HG03064 (cell line): ENCODE measurements around the gene TBC1D22A.

Source experiments
- ATAC-seq: cut with Tn5 transposase; IDR thresholded peaks from one replicate; pipeline ENCODE4 v1.9.1; 2021; ENCODE audit warnings: low read depth; ENCODE audit not compliant: unreplicated experiment

TBC1D22A gene

DNA sequence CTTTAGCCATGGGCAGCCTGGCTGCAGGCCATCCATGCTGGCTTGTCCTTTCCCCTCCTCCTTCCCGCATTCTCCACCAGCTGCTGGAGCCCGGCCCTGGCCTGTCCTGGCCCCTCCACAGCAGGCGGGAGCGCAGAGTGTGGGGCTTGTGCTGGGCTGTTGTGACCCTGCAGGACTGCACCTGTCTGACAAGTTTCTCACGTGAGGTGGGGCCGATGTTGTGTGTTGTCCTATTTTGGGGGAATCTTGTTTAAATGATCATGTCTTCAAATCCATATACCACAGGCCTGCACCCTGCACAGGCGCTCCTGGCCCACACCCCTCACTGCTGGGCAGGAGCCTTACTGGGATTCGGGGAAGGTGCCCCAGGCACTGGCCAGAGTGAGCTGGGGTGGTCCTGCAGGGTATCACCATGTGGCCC lies 30.4 kb downstream of the TBC1D22A start:
- ATAC-seq = no peak

GRCh38 chr22:46793497-46793896 lies 31.0 kb downstream of the TBC1D22A start:
- no peak for ATAC-seq

DNA sequence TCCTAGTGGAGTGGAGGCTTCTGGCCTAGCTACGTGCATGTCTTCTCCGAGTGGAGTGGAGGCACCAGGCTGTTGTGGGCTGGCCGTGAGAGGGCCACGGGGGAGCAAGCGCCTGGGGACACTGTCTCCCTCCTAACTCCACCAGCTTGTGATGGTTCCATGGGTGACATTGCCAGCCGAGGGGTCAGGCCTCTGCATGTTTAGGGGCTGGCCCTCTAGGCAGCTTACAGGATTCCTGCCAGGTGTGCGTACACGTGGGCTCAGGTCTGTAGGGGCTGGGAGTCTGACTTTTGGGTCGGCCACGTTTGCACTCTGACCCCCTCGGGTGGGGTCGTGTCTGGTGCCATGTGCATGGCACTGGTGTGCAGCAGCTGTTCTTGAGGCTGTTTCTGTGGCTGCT lies 31.6 kb downstream of the TBC1D22A start:
- no peak for ATAC-seq

DNA sequence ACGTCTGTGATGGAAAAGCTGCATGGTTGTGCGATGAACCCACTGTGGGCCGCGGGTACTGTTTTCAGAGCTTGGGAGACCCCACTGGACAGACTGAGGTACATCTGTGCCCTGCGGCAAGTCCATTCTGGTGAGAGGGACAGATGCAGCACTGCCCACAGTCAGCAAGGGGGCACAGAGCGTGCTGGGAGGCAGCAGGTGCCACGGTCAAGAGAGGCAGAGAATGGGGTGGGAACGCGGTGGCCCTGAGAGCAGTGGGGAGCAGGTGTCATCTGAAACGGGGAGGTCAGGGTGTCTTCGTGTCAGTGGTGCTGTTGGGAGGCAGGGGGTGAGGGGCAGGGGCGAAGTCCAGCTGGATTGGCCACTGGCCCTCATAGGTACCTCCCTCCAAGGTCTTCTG lies 32.0 kb downstream of the TBC1D22A start:
- ATAC-seq = no peak

- no peak for ATAC-seq
These were observed 32.7 kb downstream of the TBC1D22A start for GRCh38 chr22:46795140-46795539.

- no peak for ATAC-seq
These were observed 33.6 kb downstream of the TBC1D22A start for GRCh38 chr22:46795845-46796565.

DNA sequence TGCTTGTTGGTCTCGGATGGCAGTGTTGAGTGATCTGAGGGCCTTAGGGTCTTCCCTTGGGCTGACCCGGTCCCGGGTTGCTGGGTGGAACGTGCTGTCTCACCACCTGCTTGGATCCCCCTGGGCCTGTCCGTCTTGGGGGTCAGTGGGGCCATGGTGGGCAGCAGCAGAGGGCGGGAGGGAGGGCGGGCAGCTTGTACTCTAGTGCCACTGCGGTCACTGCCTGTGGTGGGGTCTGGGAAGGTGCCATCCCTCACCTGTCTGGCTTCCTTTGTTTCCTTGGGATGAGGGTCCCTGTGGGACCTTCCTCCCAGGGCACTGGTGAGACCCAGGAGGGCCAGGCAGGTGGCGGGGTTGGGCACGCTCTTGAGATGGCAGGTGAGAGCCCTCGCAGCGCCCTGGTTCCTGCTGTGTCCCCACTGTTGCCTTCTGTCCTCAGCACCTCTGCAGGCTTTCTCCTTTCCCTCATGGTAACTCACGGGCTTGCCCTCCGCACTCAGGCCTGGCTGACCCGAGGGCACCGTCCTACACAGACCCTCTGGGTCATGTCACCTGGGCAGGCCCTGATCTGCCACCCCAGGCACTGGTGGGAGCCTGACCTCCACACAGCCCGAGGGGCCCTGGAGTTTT lies 34.2 kb downstream of the TBC1D22A start:
- no peak for ATAC-seq

GRCh38 chr22:46797355-46797754 lies 34.9 kb downstream of the TBC1D22A start:
- ATAC-seq = no peak

DNA sequence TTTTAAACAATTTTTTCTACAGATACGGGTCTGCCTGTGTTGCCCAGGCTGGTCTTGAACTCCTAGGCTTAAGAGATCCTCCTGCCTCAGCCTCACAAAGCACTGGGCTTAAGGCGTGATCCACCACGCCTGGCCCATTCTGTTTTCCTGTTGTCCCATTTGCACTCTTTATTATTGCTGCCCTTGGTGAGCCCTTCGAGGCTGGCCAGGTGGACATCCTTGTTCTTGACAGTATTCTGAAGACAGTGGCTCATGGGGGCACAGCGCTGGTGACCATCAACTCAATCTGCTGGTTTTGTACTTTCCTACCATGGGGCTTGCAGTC lies 35.6 kb downstream of the TBC1D22A start:
- no peak for ATAC-seq

DNA sequence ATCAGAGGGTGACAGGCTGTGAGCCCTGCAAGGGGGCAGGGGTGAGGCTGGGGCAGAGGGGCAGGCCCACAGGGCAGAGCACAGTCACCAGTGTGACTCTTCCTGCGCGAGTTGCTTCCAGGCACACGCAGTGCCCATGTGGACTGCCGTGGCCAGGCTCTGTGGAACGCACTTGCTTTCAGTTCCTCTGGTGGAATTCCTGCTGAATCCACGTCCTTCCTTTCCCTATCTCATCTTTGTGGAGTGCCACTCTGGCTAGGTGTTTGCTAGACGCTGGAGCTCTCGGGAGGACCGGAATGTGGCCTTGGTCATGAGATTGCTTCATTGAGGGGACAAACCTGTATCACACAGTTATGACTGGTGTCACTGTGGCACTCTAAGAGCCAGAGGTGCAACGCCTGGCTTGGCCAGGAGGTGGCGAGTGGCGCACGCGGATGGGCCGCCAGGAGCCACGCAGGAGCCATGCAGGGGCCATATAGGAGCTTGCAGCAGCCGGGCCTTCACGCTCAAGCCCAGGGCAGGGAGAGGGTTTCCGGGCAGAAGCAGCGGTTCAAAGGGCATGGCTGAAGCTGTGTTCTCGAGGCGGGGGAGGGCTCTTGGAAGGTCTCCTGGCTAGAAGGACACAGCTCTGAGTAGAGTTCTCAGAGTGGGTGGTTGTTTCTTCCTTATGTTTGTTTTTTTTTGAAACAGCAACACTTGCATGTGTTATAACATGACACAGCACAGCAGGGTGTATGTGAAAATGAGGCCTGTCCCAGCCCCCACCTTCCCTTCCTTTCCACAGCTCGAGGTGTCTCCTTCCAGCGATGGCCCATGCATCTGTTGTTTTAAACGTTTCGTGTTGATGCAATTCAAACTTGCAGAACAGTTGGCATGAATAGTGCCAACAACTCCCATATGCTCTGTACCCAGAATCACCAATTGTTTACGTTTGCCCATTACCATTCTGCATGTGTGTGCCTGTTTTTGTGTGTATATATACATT lies 36.2 kb downstream of the TBC1D22A start:
- no peak for ATAC-seq

DNA sequence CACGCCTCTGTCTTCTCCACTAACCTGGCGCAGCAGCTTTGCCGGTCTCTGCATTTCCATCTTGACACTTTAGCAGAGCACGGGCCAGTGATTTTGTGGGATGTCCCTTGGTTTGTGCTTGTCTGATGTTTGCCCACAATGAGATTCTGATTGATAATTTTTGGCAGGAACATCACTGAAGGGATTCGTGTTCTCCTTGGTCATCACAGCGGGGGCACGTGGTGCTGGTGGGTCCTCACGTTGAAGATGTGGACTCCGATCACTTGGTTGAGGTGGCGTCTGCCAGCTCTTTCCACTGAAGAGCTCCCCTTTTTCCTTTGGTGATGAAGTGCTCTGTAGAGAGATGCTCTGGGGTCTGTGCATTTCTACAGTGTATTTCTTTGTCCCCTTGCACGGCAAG lies 37.2 kb downstream of the TBC1D22A start:
- no peak for ATAC-seq

DNA sequence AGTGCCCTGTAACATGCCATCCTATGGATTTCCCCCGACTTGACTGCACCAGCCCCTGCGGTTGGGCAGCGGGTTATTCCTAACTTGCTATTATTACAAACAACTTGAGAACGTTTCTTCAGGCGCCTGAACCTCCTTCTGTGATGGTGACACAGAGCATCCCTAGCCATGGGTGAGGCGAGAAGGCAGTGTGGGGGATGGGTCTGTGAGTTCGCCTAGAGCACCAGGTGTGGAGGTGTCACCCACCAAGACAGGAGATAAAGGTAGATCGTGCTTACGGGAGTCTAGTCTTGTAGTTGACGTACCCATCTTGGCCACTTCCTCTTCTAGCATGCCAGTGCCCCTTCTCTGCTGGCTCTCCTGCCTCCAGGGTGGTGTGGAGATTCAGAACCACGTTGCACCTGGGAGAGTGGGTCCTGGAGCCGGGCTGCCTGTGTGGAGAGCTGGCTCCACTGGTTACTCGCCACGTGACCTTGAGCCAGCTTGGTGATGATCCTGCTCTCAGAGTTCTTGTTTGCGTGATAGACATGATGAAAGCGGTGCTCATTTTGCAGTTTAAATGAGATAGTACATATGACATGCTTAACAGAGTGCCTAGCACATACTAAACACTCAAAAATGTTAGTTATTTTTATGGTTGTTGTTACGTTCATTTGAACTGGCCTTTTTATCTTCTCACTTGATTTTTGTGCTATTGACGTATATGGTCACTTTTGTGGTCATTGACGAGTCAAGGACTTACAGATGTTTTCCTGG lies 37.8 kb downstream of the TBC1D22A start:
- no peak for ATAC-seq

GRCh38 chr22:46801331-46801811 lies 38.9 kb downstream of the TBC1D22A start:
- no peak for ATAC-seq

- ATAC-seq = no peak
These were observed 39.6 kb downstream of the TBC1D22A start for GRCh38 chr22:46801826-46802607.

DNA sequence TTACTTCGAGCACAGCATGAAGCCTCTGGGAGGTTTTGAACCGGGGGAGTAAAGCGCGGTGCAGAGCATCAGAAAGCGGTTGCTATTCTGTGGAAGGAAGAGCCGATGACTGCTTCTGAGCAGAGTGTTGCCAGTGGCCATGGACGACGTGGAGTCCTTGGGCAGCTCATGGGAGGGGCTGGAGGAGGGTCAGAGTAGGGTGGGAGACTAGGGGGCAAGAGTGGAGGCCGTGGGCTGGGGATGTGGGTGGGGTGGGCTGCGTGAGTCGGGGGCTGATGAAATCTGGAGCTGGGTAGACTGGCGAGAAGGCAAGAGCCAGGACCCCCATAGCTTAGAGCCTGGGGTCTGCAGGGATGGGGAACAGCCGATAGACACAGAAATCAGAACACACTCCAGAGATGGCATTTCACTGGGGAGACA lies 40.2 kb downstream of the TBC1D22A start:
- no peak for ATAC-seq

- ATAC-seq = no peak
These were observed 40.8 kb downstream of the TBC1D22A start for GRCh38 chr22:46803031-46803880.

GRCh38 chr22:46803936-46804335 lies 41.5 kb downstream of the TBC1D22A start:
- ATAC-seq = no peak

GRCh38 chr22:46806794-46807193 lies 44.3 kb downstream of the TBC1D22A start:
- ATAC-seq = no peak

- no peak for ATAC-seq
These were observed 45.0 kb downstream of the TBC1D22A start for GRCh38 chr22:46807458-46807857.
